ENCODE data around the gene PHLDB2.

Gene PHLDB2

GRCh38 chr3:111952086-111952485 lies 93.0 kb downstream of the PHLDB2 start:
- H3K9me3 Mint-ChIP-seq, result no peaks in the 10 kb centered on the region
- no peak for TF ChIP-seq CTCF (IDR thresholded peaks at IDR 0.05)
- no peaks in the 10 kb centered on the region for H3K27me3 Mint-ChIP-seq (ENCODE audit: low read depth, poor library complexity)
- H3K36me3 Mint-ChIP-seq (ENCODE audit: low read depth), result peaks cover 20% of the 10 kb centered on the region
- peak overlapping the region; percentile 96 for H3K27ac Mint-ChIP-seq
- no peak overlapping the region for H3K4me3 Mint-ChIP-seq
- no peak for DNase-seq
- H3K4me1 Mint-ChIP-seq, result peaks cover 13% of the 10 kb centered on the region

GRCh38 chr3:111952866-111953450 lies 93.9 kb downstream of the PHLDB2 start:
- no peak for DNase-seq

GRCh38 chr3:111954228-111954990 lies 95.3 kb downstream of the PHLDB2 start:
- Mint-ChIP-seq H3K27ac (no peak overlapping the region), H3K4me1 (peaks cover 16% of the 10 kb centered on the region), H3K27me3 (ENCODE audit: low read depth, poor library complexity) (no peaks in the 10 kb centered on the region), H3K4me3 (no peak overlapping the region), H3K36me3 (ENCODE audit: low read depth) (peaks cover 21% of the 10 kb centered on the region), H3K9me3 (no peaks in the 10 kb centered on the region)
- no peak for TF ChIP-seq CTCF (IDR thresholded peaks at IDR 0.05)
- no peak for DNase-seq

More at GRCh38 chr3:111952866-111953450, 93.9 kb downstream of the PHLDB2 start:
- TF ChIP-seq CTCF (IDR thresholded peaks at IDR 0.05), result no peak
- Mint-ChIP-seq H3K9me3 (no peaks in the 10 kb centered on the region), H3K4me1 (peaks cover 16% of the 10 kb centered on the region), H3K27me3 (ENCODE audit: low read depth, poor library complexity) (no peaks in the 10 kb centered on the region), H3K4me3 (no peak overlapping the region), H3K27ac (no peak overlapping the region), H3K36me3 (ENCODE audit: low read depth) (peaks cover 20% of the 10 kb centered on the region)

- no peak overlapping the region for H3K27ac Mint-ChIP-seq
- no peaks in the 10 kb centered on the region for H3K27me3 Mint-ChIP-seq (ENCODE audit: low read depth, poor library complexity)
- peaks cover 20% of the 10 kb centered on the region for H3K36me3 Mint-ChIP-seq (ENCODE audit: low read depth)
- no peaks in the 10 kb centered on the region for H3K9me3 Mint-ChIP-seq
- no peak for DNase-seq
- H3K4me1 Mint-ChIP-seq, result peaks cover 16% of the 10 kb centered on the region
- TF ChIP-seq CTCF (IDR thresholded peaks at IDR 0.05), result no peak
- no peak overlapping the region for H3K4me3 Mint-ChIP-seq
These were observed 96.8 kb downstream of the PHLDB2 start for GRCh38 chr3:111955876-111956275.

GRCh38 chr3:111956449-111956848 lies 97.4 kb downstream of the PHLDB2 start:
- no peaks in the 10 kb centered on the region for H3K27me3 Mint-ChIP-seq (ENCODE audit: low read depth, poor library complexity)
- DNase-seq, result no peak
- TF ChIP-seq CTCF (IDR thresholded peaks at IDR 0.05), result no peak
- H3K27ac Mint-ChIP-seq, result no peak overlapping the region
- H3K36me3 Mint-ChIP-seq (ENCODE audit: low read depth), result peaks cover 20% of the 10 kb centered on the region
- peaks cover 20% of the 10 kb centered on the region for H3K4me1 Mint-ChIP-seq
- H3K9me3 Mint-ChIP-seq, result no peaks in the 10 kb centered on the region
- H3K4me3 Mint-ChIP-seq, result no peak overlapping the region
